Stomach (tissue), 9 donors: ENCODE results near the gene SEPHS1. TPM values are rescaled to one million over a fixed set of nuclear protein-coding genes. Genes with fewer than 3 reads are reported as not detected.

Source experiments
- DNase-seq, 2 donors: peaks; one replicate each; pipeline versions ENCODE4 v3.0.0 to v3.0.0-alpha.2; 2013 to 2019
- H3K27ac ChIP-seq, 5 donors: fragments of 200-600 bp in 4 of 5; sonication (generic) in 4 of 5; one replicate each; pipeline ENCODE4 v1.5.1; 2013 to 2019; ENCODE audit warnings: mild to moderate bottlenecking in 1 of 5, moderate library complexity in 1 of 5
- H3K27me3 ChIP-seq, 3 donors: fragments of 200-600 bp; sonication (generic); one replicate each; pipeline ENCODE4 v1.5.1; 2017 to 2019; ENCODE audit warnings: mixed run types in 1 of 3
- H3K36me3 ChIP-seq, 4 donors: fragments of 200-600 bp; sonication (generic); 1 replicate in 3 of 4; 2 replicates in 1 of 4; pipeline ENCODE4 v1.5.1; 2016 to 2019
- H3K4me1 ChIP-seq, 4 donors: fragments of 200-600 bp; sonication (generic); one replicate each; pipeline ENCODE4 v1.5.1; 2016 to 2019
- H3K4me3 ChIP-seq, 4 donors: fragments of 200-600 bp; sonication (generic) in 3 of 4; one replicate each; pipeline ENCODE4 v1.5.1; 2016 to 2019; ENCODE audit warnings: mild to moderate bottlenecking in 1 of 4
- H3K9me3 ChIP-seq, 4 donors: fragments of 200-600 bp; sonication (generic); one replicate each; pipeline ENCODE4 v1.5.1; 2016 to 2019
- EP300 ChIP-seq: sonication (generic); formaldehyde crosslinking; IDR thresholded peaks from one replicate; pipeline ENCODE4 v1.6.1; 2017; ENCODE audit warnings: antibody characterized with exemption
- POLR2A ChIP-seq, 4 donors: fragments of 450-650 bp; IDR thresholded peaks; one replicate each; pipeline ENCODE4 v1.6.1; 2016; ENCODE audit warnings: antibody characterized with exemption in 4 of 4, control low read depth in 2 of 4, mild to moderate bottlenecking in 1 of 4, moderate library complexity in 1 of 4
- POLR2AphosphoS5 ChIP-seq, 3 donors: sonication (generic); formaldehyde crosslinking; IDR thresholded peaks; one replicate each; pipeline ENCODE4 v1.6.1; 2016; ENCODE audit warnings: antibody characterized with exemption in 3 of 3
- WGBS, 5 donors: extraction: QIAGEN DNeasy Blood & Tissue Kit in 3 of 5; methylation state at CpG; one replicate each; pipeline versions ENCODE4 v1.1.5 to v1.1.7; 2013 to 2018; 5-methylcytosine and 5-hydroxymethylcytosine counted together
- intact Hi-C: fragments of 100-400 bp; cut with DNase I; formaldehyde crosslinking; loops from one replicate; pipeline ENCODE4 v1.15.1; 2023; ENCODE audit warnings: low total_unique reads
- polyA plus RNA-seq, 3 donors: library from polyadenylated mRNA; stranded (reverse); fragments of 200-250 nt; gene quantifications; one replicate each; pipeline ENCODE4 v1.2.3, GENCODE V29; 2013
- total RNA-seq, 5 donors: library from RNA; depleted of rRNA; stranded (reverse); fragments of >200 nt; gene quantifications; one replicate each; pipeline versions ENCODE4 v1.1.0 to v1.2.3, GENCODE V29; 2014 to 2016
- TF ChIP-seq, protein P1 (sequence below), 7 experiments: fragments of 450-650 bp in 4 of 7; fragments of 200-600 bp in 3 of 7; sonication (generic) in 3 of 7; IDR thresholded peaks; one replicate each; pipeline ENCODE4 v1.5.1; 2016 to 2019; ENCODE audit warnings: antibody characterized with exemption in 7 of 7, control low read depth in 2 of 7, mild to moderate bottlenecking in 1 of 7
- donor health status: healthy with polysubstance abuse.
- donor health status: Bipolar disorder and iron deficiency.
- donor health status: healthy.

Gene SEPHS1
- total and polyA plus RNA-seq, 8 donors, result 15.2 to 63.0 (median 21.6) TPM

DNA sequence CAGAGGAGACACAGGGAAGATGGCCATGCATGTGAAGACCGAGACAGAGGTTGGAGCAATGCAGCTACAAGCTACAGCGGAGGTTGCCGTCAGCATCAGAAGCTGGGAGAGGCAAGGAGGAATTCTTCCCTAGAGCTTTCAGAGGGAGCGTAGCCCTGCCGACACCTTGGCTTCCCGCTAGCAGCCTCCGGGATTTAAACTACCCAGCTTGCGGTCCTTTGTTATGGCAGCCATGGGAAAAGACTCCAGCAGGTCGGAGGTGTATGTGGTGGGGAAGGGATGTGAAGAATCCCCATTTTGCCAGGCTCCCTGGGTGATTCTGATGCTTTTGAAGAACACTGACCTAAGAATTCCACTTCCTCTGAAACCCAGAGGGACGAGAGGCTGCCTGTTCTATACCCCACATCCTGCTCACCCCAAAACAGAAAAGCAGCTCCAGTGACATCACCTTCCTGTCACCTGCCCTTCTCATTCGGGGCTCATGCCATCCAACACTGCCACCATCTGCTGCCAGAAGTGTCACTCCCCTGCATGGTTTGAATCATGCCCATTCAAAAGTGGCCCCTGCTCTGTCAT, 3.3 kb upstream of the SEPHS1 start:
- Histone ChIP-seq H3K27me3 (peaks cover 0 to 47% (median 12%) of the 10 kb centered on the region in 3 donors), H3K4me1 (peaks cover 13 to 26% (median 22%) of the 10 kb centered on the region in 4 donors), H3K9me3 (no peaks in the 10 kb centered on the region), H3K27ac (no peak overlapping the region), H3K36me3 (no peaks in the 10 kb centered on the region), H3K4me3 (no peak overlapping the region)
- WGBS, 5 donors, result 40 to 57% (median 48%) methylated on average over 11 of the region's 11 CpGs
- peak in 1 of 2 donors; percentile 42 for DNase-seq
- TF ChIP-seq, protein P1, sequence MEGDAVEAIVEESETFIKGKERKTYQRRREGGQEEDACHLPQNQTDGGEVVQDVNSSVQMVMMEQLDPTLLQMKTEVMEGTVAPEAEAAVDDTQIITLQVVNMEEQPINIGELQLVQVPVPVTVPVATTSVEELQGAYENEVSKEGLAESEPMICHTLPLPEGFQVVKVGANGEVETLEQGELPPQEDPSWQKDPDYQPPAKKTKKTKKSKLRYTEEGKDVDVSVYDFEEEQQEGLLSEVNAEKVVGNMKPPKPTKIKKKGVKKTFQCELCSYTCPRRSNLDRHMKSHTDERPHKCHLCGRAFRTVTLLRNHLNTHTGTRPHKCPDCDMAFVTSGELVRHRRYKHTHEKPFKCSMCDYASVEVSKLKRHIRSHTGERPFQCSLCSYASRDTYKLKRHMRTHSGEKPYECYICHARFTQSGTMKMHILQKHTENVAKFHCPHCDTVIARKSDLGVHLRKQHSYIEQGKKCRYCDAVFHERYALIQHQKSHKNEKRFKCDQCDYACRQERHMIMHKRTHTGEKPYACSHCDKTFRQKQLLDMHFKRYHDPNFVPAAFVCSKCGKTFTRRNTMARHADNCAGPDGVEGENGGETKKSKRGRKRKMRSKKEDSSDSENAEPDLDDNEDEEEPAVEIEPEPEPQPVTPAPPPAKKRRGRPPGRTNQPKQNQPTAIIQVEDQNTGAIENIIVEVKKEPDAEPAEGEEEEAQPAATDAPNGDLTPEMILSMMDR (IDR thresholded peaks at IDR 0.05), result no peak
- TF ChIP-seq POLR2A (IDR thresholded peaks at IDR 0.05), result no peak
- no peak for TF ChIP-seq POLR2AphosphoS5 (IDR thresholded peaks at IDR 0.05)
- TF ChIP-seq EP300, result no peak
- intact Hi-C loops, result no loop called here

DNA sequence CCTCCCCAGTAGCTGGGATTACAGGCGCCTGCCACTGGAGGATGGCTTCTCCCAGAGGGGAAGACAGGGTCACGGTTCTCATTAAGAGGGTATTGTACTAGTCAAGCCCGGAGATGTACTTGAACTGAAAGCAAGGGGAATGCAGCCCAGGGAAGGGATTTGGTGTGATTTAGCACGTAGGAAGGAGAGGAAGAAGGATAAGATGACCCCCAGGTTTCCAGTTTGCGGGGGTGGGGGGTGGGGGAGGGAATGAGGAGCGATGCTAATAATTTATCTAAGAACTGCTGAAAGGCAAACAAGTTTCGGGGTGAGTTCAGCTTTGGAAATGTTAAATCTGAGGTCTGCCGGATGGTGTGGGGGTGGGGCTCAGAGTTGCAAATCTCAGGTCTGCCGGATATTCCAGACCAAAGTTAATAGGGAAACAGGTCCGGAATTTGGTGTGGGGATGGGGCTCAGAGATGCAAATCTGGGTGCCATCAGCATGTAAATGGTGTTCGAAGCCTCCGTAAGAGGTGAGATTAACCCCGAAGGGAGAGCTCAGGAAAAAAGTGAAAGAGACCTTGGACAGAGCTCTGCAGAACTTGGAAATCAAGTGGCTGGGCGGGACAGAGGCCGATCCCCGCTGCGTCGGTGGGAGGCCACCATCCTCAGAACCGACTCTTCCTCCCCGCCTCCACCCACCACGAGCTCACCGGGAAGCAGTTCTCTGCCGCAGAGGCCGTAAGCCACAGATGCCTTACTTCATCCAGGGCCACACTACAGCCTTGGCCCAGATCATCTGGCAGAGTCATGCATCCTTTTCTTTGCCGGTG, 1.6 kb upstream of the SEPHS1 start:
- H3K4me1 ChIP-seq, result peaks cover 19 to 43% (median 38%) of the 10 kb centered on the region in 4 donors
- peak; percentile 37 to 88 for DNase-seq
- intact Hi-C loops, result no loop called here
- no peaks in the 10 kb centered on the region for H3K9me3 ChIP-seq
- no peaks in the 10 kb centered on the region for H3K36me3 ChIP-seq
- 1 to 10% (median 3%) methylated on average over 25 of the region's 25 CpGs for WGBS, 5 donors
- TF ChIP-seq POLR2AphosphoS5 (IDR thresholded peaks at IDR 0.05) (no peak), POLR2A (IDR thresholded peaks at IDR 0.05) (no peak), EP300 (no peak)
- TF ChIP-seq, protein P1 (IDR thresholded peaks at IDR 0.05), result no peak
- peak overlapping the region; percentile 63 to 93 (median 89) for H3K4me3 ChIP-seq
- H3K27me3 ChIP-seq, result peaks cover 0 to 38% (median 12%) of the 10 kb centered on the region in 3 donors
- peak overlapping the region in 4 of 5 donors; percentile 91 to 100 (median 96) for H3K27ac ChIP-seq

DNA sequence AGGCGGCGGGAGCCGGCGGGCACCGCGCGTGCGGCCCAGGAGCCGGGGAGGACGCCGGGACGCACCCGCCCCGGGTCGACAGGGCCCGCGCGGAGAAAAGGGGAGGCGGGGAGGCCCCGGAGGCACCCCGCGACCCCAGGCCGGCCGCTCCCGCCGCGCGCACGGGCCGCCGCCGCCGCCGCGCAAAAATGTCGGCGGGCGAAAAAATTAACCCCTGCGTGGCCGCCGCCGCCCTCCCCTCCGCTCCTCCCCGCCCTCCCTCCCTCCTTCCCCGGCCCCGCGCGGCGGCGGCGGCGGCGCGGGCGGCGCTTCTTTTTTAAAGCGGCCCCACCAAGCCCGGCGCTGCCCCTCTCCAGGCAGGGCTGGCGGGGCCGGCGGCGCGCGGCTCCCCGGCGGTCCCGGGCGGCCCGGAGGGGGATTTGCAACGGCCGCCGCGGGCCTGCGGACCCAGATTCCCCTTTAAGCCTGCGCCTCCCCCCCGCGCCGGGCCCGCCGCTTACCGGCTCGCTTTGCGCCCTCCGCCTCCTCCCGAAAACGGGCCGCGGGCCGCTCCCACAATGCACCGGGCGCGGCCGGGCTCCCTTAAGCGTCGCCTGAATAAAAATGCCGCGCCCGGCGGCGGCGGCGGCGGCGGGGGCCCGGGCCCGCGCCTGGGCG, 465 bp downstream of the SEPHS1 start:
- Histone ChIP-seq H3K9me3 (no peaks in the 10 kb centered on the region), H3K27ac (peak overlapping the region; percentile 91 to 100 (median 97)), H3K4me3 (peak overlapping the region; percentile 63 to 93 (median 89)), H3K36me3 (peaks cover 0 to 12% (median 7%) of the 10 kb centered on the region in 4 donors), H3K4me1 (peaks cover 19 to 63% (median 38%) of the 10 kb centered on the region in 4 donors), H3K27me3 (peaks cover 0 to 18% (median 12%) of the 10 kb centered on the region in 3 donors)
- intact Hi-C loops, result no loop called here
- DNase-seq, result peak; percentile 85 to 95
- no peak for TF ChIP-seq EP300
- TF ChIP-seq, protein P1 (IDR thresholded peaks at IDR 0.05), result no peak
- TF ChIP-seq POLR2A (IDR thresholded peaks at IDR 0.05), result no peak
- TF ChIP-seq POLR2AphosphoS5 (IDR thresholded peaks at IDR 0.05), result no peak
- 0 to 2% (median 1%) methylated on average over 17 to 91 of the region's 109 CpGs for WGBS, 5 donors

DNA sequence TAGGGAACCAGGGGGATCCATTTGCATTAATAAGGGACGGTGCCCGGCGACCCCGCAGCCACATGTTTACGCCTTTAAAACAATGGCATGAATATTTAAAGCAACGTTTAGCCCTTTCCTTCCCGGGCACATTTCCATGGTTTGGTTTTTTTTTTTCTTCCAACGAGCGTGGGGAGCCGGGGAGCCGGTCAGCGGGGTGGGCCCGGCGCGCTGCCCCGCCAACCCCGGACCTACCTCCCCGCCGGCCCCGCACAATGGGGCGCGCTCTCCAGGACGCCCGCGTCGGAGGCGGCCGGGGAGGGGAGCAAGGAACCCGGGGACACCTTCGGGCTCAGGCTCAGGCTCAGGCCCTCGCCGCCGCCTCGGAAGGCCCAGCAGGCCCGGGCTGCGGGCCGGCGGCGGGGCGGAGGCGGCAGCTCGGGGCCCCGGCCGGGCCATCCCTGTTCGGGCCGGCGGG, 1.0 kb downstream of the SEPHS1 start:
- peaks cover 0 to 12% (median 6%) of the 10 kb centered on the region in 3 donors for H3K27me3 ChIP-seq
- DNase-seq, result peak; percentile 29 to 69
- 0 to 1% (median 1%) methylated on average over 12 to 47 of the region's 47 CpGs for WGBS, 5 donors

More for the DNA sequence above, 1.0 kb downstream of the SEPHS1 start:
- no peak for TF ChIP-seq POLR2AphosphoS5 (IDR thresholded peaks at IDR 0.05)
- TF ChIP-seq POLR2A (IDR thresholded peaks at IDR 0.05), result no peak
- TF ChIP-seq, protein P1 (IDR thresholded peaks at IDR 0.05), result no peak
- TF ChIP-seq EP300, result no peak
- H3K9me3 ChIP-seq, result no peaks in the 10 kb centered on the region
- intact Hi-C loops, result no loop called here
- peak overlapping the region; percentile 91 to 100 (median 97) for H3K27ac ChIP-seq
- peaks cover 0 to 12% (median 8%) of the 10 kb centered on the region in 4 donors for H3K36me3 ChIP-seq
- peak overlapping the region; percentile 63 to 93 (median 89) for H3K4me3 ChIP-seq
- H3K4me1 ChIP-seq, result peaks cover 19 to 64% (median 38%) of the 10 kb centered on the region in 4 donors
